HUDEP-2 (cell line): ENCODE data around the gene MFSD2A.
"Not testable (repeated sequence)": the region's sequence is repeated elsewhere in the genome, so short reads cannot be mapped to it uniquely, and the experiment has no call there.

Experiments used
- DNase-seq, 76 experiments: peaks; one replicate each; lab custom pipeline; 2025; ENCODE audit not compliant: unreplicated experiment in 76 of 76; lab: John Stamatoyannopoulos, UW

MFSD2A gene

GRCh38 chr1:39996396-39997004 lies 41.6 kb downstream of the MFSD2A start:
- no peak for DNase-seq

GRCh38 chr1:40001456-40001855 lies 46.5 kb downstream of the MFSD2A start:
- DNase-seq = no peak

- DNase-seq = no peak
Observed at GRCh38 chr1:40003156-40004093, 48.5 kb downstream of the MFSD2A start.

- no peak for DNase-seq
Observed at GRCh38 chr1:40004857-40005256, 49.9 kb downstream of the MFSD2A start.

GRCh38 chr1:40007481-40008034 lies 52.6 kb downstream of the MFSD2A start:
- DNase-seq = not testable (repeated sequence)

- no peak for DNase-seq
Observed at GRCh38 chr1:40011198-40011597, 56.3 kb downstream of the MFSD2A start.

- DNase-seq = peak in 4 of 76 experiments; percentile 4 to 27 (median 16)
Observed at GRCh38 chr1:40014253-40014706, 59.3 kb downstream of the MFSD2A start.

GRCh38 chr1:40014812-40015594 lies 60.1 kb downstream of the MFSD2A start:
- DNase-seq = no peak

- DNase-seq = peak in 2 of 76 experiments; percentile 4 to 8
Observed at GRCh38 chr1:40017951-40018575, 63.1 kb downstream of the MFSD2A start.
